IMR-90 (cell line): ENCODE measurements around the gene PAK6. TPM values are rescaled to one million over a fixed set of nuclear protein-coding genes. Genes with fewer than 3 reads are reported as not detected.

Experiments used
- ATAC-seq: fragments of 200-7000 bp; cut with Tn5 transposase; 2 replicates; pipeline ENCODE4 v1.9.1; 2020; ENCODE audit warnings: low read depth, mild to moderate bottlenecking, moderate library complexity
- BruUV-seq: library from RNA; stranded (reverse); fragments of 400-500 nt; replicated peaks from 2 replicates; lab custom pipeline; 2021; lab: Mats Ljungman, UMichigan
- CTCF ChIA-PET: fragments of 300-600 bp; formaldehyde crosslinking; extraction: SDS; loops from one replicate; lab custom pipeline; 2021; ENCODE audit warnings: antibody characterized with exemption; lab: Yijun Ruan, JAX
- POLR2A ChIA-PET: fragments of 300-600 bp; sonication (Branson Sonifier 250); formaldehyde crosslinking; loops from one replicate; lab custom pipeline; 2022; ENCODE audit warnings: antibody characterized with exemption; ENCODE audit not compliant: unreplicated experiment; lab: Charles Lee
- DNase-seq: peaks from one replicate; pipeline ENCODE4 v3.0.0; 2013
- H2AFZ ChIP-seq: replicated peaks from 2 replicates; pipeline ENCODE3; 2013; ENCODE audit warnings: low read length, mild to moderate bottlenecking; ENCODE audit not compliant: poor library complexity
- H2AK5ac ChIP-seq: 2 replicates; pipeline ENCODE4 v1.6.1; 2013; ENCODE audit warnings: low read depth, low read length, inconsistent platforms
- H2AK9ac ChIP-seq: replicated peaks from 2 replicates; pipeline ENCODE3; 2013; ENCODE audit warnings: mild to moderate bottlenecking, low read depth, low read length, moderate library complexity; ENCODE audit not compliant: poor library complexity
- H2BK120ac ChIP-seq: 2 replicates; pipeline ENCODE4 v1.6.1; 2013; ENCODE audit warnings: low read depth, low read length, inconsistent platforms
- H2BK15ac ChIP-seq: 3 replicates; pipeline ENCODE4 v1.6.1; 2013; ENCODE audit warnings: low read depth, low read length, inconsistent platforms
- H2BK20ac ChIP-seq: 2 replicates; pipeline ENCODE4 v1.6.1; 2013; ENCODE audit warnings: low read depth, mild to moderate bottlenecking, inconsistent platforms, low read length, moderate library complexity
- H2BK5ac ChIP-seq: 2 replicates; pipeline ENCODE4 v1.6.1; 2013; ENCODE audit warnings: mild to moderate bottlenecking, low read depth, low read length, inconsistent platforms; ENCODE audit not compliant: poor library complexity, severe bottlenecking
- H3K14ac ChIP-seq: replicated peaks from 2 replicates; pipeline ENCODE4 v1.6.1; 2013; ENCODE audit warnings: low read depth, low read length, inconsistent platforms
- H3K18ac ChIP-seq: 2 replicates; pipeline ENCODE4 v1.6.1; 2013; ENCODE audit warnings: low read depth, low read length, control low read depth
- H3K23ac ChIP-seq: 2 replicates; pipeline ENCODE4 v1.6.1; 2013; ENCODE audit warnings: low read depth, low read length, inconsistent platforms
- H3K27ac ChIP-seq: 2 replicates; pipeline ENCODE4 v1.5.1; 2013; ENCODE audit warnings: mild to moderate bottlenecking, control low read depth, low read length; ENCODE audit not compliant: insufficient read depth
- H3K27me3 ChIP-seq: 2 replicates; pipeline ENCODE4 v1.6.1; 2013; ENCODE audit warnings: low read length; ENCODE audit not compliant: control insufficient read depth, insufficient read depth
- H3K36me3 ChIP-seq: 2 replicates; pipeline ENCODE4 v1.6.1; 2013; ENCODE audit warnings: low read length, mixed read lengths; ENCODE audit not compliant: control insufficient read depth, insufficient read depth
- H3K4ac ChIP-seq: 2 replicates; pipeline ENCODE4 v1.6.1; 2013; ENCODE audit warnings: low read depth, low read length, inconsistent platforms
- H3K4me1 ChIP-seq: 2 replicates; pipeline ENCODE4 v1.6.1; 2013; ENCODE audit warnings: low read length, mixed read lengths; ENCODE audit not compliant: control insufficient read depth, insufficient read depth
- H3K4me2 ChIP-seq: 2 replicates; pipeline ENCODE4 v1.6.1; 2013; ENCODE audit warnings: low read depth, mild to moderate bottlenecking, control low read depth, low read length, moderate library complexity
- H3K4me3 ChIP-seq: 2 replicates; pipeline ENCODE4 v1.5.1; 2013; ENCODE audit warnings: low read depth, mild to moderate bottlenecking, control low read depth, low read length, moderate library complexity; ENCODE audit not compliant: insufficient read depth
- H3K56ac ChIP-seq: 2 replicates; pipeline ENCODE4 v1.6.1; 2013; ENCODE audit warnings: low read length, inconsistent platforms; ENCODE audit not compliant: insufficient read depth; ENCODE audit errors: extremely low read depth
- H3K79me1 ChIP-seq, 2 experiments: 2 replicates each; pipeline ENCODE4 v1.6.1; 2013; ENCODE audit warnings: low read length in 2 of 2, inconsistent platforms in 1 of 2, low read depth in 1 of 2
- H3K9ac ChIP-seq: 2 replicates; pipeline ENCODE4 v1.6.1; 2013; ENCODE audit warnings: low read depth, low read length, control low read depth
- H3K9me1 ChIP-seq: 2 replicates; pipeline ENCODE4 v1.6.1; 2013; ENCODE audit warnings: low read length, inconsistent platforms; ENCODE audit not compliant: insufficient read depth
- H3K9me3 ChIP-seq: 2 replicates; pipeline ENCODE4 v1.6.1; 2013; ENCODE audit warnings: low read length; ENCODE audit not compliant: control insufficient read depth, insufficient read depth
- H4K20me1 ChIP-seq: 2 replicates; pipeline ENCODE4 v1.6.1; 2013; ENCODE audit warnings: low read length, inconsistent platforms; ENCODE audit not compliant: insufficient read depth
- H4K5ac ChIP-seq: 2 replicates; pipeline ENCODE4 v1.6.1; 2013; ENCODE audit warnings: mild to moderate bottlenecking, low read depth, low read length, control low read depth
- H4K8ac ChIP-seq, 2 experiments: 2 replicates each; pipeline ENCODE4 v1.6.1; 2013; ENCODE audit warnings: low read depth in 2 of 2, low read length in 2 of 2, control low read depth in 1 of 2, inconsistent platforms in 1 of 2
- H4K91ac ChIP-seq: 2 replicates; pipeline ENCODE4 v1.6.1; 2013; ENCODE audit warnings: low read depth, low read length, inconsistent platforms; ENCODE audit not compliant: insufficient read depth
- BHLHE40 ChIP-seq: fragments of 150-350 bp; IDR thresholded peaks from 2 replicates; pipeline ENCODE4 v1.6.1; 2016; ENCODE audit warnings: mild to moderate bottlenecking, low read depth, low read length
- CEBPB ChIP-seq: IDR thresholded peaks from 2 replicates; pipeline ENCODE4 v1.6.1; 2012; ENCODE audit warnings: low read depth, low read length, improper control_type of control experiment
- CHD1 ChIP-seq: IDR thresholded peaks from 2 replicates; pipeline ENCODE4 v1.6.1; 2012; ENCODE audit warnings: low read depth, low read length, improper control_type of control experiment
- ELK1 ChIP-seq: fragments of 150-350 bp; IDR thresholded peaks from 2 replicates; pipeline ENCODE4 v1.6.1; 2016; ENCODE audit warnings: low read depth, mild to moderate bottlenecking, low read length, moderate library complexity, borderline replicate concordance
- FOS ChIP-seq: fragments of 150-350 bp; IDR thresholded peaks from 2 replicates; pipeline ENCODE4 v1.6.1; 2016; ENCODE audit warnings: low read depth, low read length
- MAFK ChIP-seq: IDR thresholded peaks from 2 replicates; pipeline ENCODE4 v1.6.1; 2012; ENCODE audit warnings: low read depth, low read length, improper control_type of control experiment
- MAZ ChIP-seq: IDR thresholded peaks from 2 replicates; pipeline ENCODE4 v1.6.1; 2012; ENCODE audit warnings: low read depth, mild to moderate bottlenecking, low read length, improper control_type of control experiment, moderate library complexity, borderline replicate concordance
- NFE2L2 ChIP-seq: fragments of 150-350 bp; IDR thresholded peaks from 2 replicates; pipeline ENCODE4 v1.6.1; 2016; ENCODE audit warnings: low read depth, mild to moderate bottlenecking, low read length
- POLR2A ChIP-seq: IDR thresholded peaks from 2 replicates; pipeline ENCODE4 v1.6.1; 2012; ENCODE audit warnings: mild to moderate bottlenecking, low read depth, low read length
- RAD21 ChIP-seq: IDR thresholded peaks from 2 replicates; pipeline ENCODE4 v1.6.1; 2012; ENCODE audit warnings: low read length, improper control_type of control experiment
- RCOR1 ChIP-seq: IDR thresholded peaks from 2 replicates; pipeline ENCODE4 v1.6.1; 2012; ENCODE audit warnings: mild to moderate bottlenecking, low read length, improper control_type of control experiment; ENCODE audit not compliant: insufficient replicate concordance
- RFX5 ChIP-seq: IDR thresholded peaks from 2 replicates; pipeline ENCODE4 v1.8.0; 2012; ENCODE audit warnings: low read depth, mild to moderate bottlenecking, low read length, moderate library complexity
- SMC3 ChIP-seq: fragments of 150-350 bp; IDR thresholded peaks from 2 replicates; pipeline ENCODE4 v1.6.1; 2016; ENCODE audit warnings: low read depth, mild to moderate bottlenecking, antibody characterized with exemption, low read length, moderate library complexity
- WGBS, 2 experiments: methylation state at CpG; one replicate each; pipeline versions ENCODE4 v1.1.5 to v1.1.7; 2013; ENCODE audit warnings: missing lambda C conversion rate in 2 of 2; ENCODE audit not compliant: insufficient read length in 1 of 2; ENCODE audit errors: extremely low coverage in 2 of 2; 5-methylcytosine and 5-hydroxymethylcytosine counted together
- dilution Hi-C: fragments of 300-500 bp; cut with HindIII; formaldehyde crosslinking; loops from one replicate; pipeline ENCODE4 v1.14.3; 2018; ENCODE audit warnings: low sequenced_read_pairs; ENCODE audit not compliant: unreplicated experiment
- in situ Hi-C: fragments of 300-500 bp; cut with MboI; formaldehyde crosslinking; loops from 3 replicates; pipeline ENCODE4 v1.14.3; 2019; ENCODE audit warnings: low sequenced_read_pairs, inconsistent platforms, mixed read lengths
- intact Hi-C: fragments of 100-400 bp; cut with micrococcal nuclease; formaldehyde crosslinking; loops from 2 replicates; pipeline ENCODE4 v1.10.0; 2022
- polyA plus RNA-seq, 3 experiments: library from polyadenylated mRNA; depleted of rRNA; stranded (reverse); fragments of >200 nt; gene quantifications; 2 replicates each; pipeline ENCODE4 v1.2.3, GENCODE V29; 2012; ENCODE audit warnings: low replicate concordance in 1 of 3
- total RNA-seq: library from RNA; depleted of rRNA; stranded (reverse); fragments of >200 nt; gene quantifications from 2 replicates; pipeline ENCODE4 v1.2.3, GENCODE V29; 2012
- TF ChIP-seq, protein P1 (sequence below): conservative IDR thresholded peaks from 2 replicates; pipeline ENCODE4 v1.5.1; 2012; ENCODE audit warnings: mild to moderate bottlenecking, low read depth, low read length, improper control_type of control experiment
- TF ChIP-seq, protein P2 (sequence below): fragments of 150-350 bp; IDR thresholded peaks from 2 replicates; pipeline ENCODE4 v1.6.1; 2017; ENCODE audit warnings: mild to moderate bottlenecking, antibody characterized with exemption, low read length, low read depth

The PAK6 gene
- total and polyA plus RNA-seq, 2 of the 4 experiments (the other 2 are of a cell fraction) = 0.21 TPM; not detected in 1

GRCh38 chr15:40271685-40272484 lies 33.0 kb downstream of the PAK6 start:
- H3K4me2 ChIP-seq = no peak overlapping the region
- no peak overlapping the region for H2AK5ac ChIP-seq
- H3K9me1 ChIP-seq = no peaks in the 10 kb centered on the region; the same call in 1 of the 2 replicates
- H2BK15ac ChIP-seq = no peak overlapping the region
- no peak overlapping the region for H3K4ac ChIP-seq
- WGBS, 2 experiments = 89% methylated on average over 11 of the region's 25 CpGs; no CpG with 5 or more reads in 1 of the 2 experiments
- no peaks in the 10 kb centered on the region for H3K79me1 ChIP-seq
- ATAC-seq (no peak), DNase-seq (no peak)
- BruUV-seq = no TSS peak
- no peaks in the 10 kb centered on the region for H4K20me1 ChIP-seq
- no peak overlapping the region for H2AFZ ChIP-seq
- no peak overlapping the region for H2BK120ac ChIP-seq
- H3K9me3 ChIP-seq = no peaks in the 10 kb centered on the region
- no peak overlapping the region for H2BK20ac ChIP-seq
- intact Hi-C loops = loop anchor here (5.0 kb wide), 1 partner anchor 165 kb away; the partner anchor contains the start of gene BMF
- peaks cover 2% of the 10 kb centered on the region; the same call in 1 of the 2 replicates for H3K27me3 ChIP-seq
- no peak overlapping the region for H2BK5ac ChIP-seq
- no peak overlapping the region for H3K56ac ChIP-seq
- peaks cover 2% of the 10 kb centered on the region for H3K4me1 ChIP-seq
- no peak overlapping the region for H4K5ac ChIP-seq
- ChIA-PET CTCF (interaction anchor here (1.2 to 6.0 kb wide), 3 partner anchors 12 to 54 kb away, joined by 3 to 81 read pairs (median 3); no protein-coding TSS in a partner anchor), POLR2A (no interaction called here)
- dilution Hi-C loops = no loop called here
- no peak overlapping the region for H3K23ac ChIP-seq
- no peak overlapping the region for H4K91ac ChIP-seq
- H3K18ac ChIP-seq = no peak overlapping the region
- H4K8ac ChIP-seq = no peak overlapping the region
- H2AK9ac ChIP-seq = no peak overlapping the region
- no peak overlapping the region for H3K4me3 ChIP-seq
- no peaks in the 10 kb centered on the region for H3K36me3 ChIP-seq
- no peak overlapping the region for H3K14ac ChIP-seq
- H3K9ac ChIP-seq = no peak overlapping the region
- H3K27ac ChIP-seq = no peak overlapping the region
- in situ Hi-C loops = loop anchor here (5.0 kb wide), 2 partner anchors 55 to 225 kb away; no protein-coding TSS in a partner anchor
- TF ChIP-seq ELK1 (no peak), RAD21 (no peak), BHLHE40 (no peak), FOS (no peak), NFE2L2 (no peak), RCOR1 (no peak), MAFK (no peak), CHD1 (no peak), SMC3 (no peak), POLR2A (no peak), RFX5 (no peak), CEBPB (no peak), MAZ (no peak)
- TF ChIP-seq, protein P1, sequence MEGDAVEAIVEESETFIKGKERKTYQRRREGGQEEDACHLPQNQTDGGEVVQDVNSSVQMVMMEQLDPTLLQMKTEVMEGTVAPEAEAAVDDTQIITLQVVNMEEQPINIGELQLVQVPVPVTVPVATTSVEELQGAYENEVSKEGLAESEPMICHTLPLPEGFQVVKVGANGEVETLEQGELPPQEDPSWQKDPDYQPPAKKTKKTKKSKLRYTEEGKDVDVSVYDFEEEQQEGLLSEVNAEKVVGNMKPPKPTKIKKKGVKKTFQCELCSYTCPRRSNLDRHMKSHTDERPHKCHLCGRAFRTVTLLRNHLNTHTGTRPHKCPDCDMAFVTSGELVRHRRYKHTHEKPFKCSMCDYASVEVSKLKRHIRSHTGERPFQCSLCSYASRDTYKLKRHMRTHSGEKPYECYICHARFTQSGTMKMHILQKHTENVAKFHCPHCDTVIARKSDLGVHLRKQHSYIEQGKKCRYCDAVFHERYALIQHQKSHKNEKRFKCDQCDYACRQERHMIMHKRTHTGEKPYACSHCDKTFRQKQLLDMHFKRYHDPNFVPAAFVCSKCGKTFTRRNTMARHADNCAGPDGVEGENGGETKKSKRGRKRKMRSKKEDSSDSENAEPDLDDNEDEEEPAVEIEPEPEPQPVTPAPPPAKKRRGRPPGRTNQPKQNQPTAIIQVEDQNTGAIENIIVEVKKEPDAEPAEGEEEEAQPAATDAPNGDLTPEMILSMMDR = no peak
- TF ChIP-seq, protein P2, sequence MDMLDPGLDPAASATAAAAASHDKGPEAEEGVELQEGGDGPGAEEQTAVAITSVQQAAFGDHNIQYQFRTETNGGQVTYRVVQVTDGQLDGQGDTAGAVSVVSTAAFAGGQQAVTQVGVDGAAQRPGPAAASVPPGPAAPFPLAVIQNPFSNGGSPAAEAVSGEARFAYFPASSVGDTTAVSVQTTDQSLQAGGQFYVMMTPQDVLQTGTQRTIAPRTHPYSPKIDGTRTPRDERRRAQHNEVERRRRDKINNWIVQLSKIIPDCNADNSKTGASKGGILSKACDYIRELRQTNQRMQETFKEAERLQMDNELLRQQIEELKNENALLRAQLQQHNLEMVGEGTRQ = no peak
